SK-N-MC (cell line): ENCODE results near the gene CCDC13.
"Not testable (repeated sequence)": the region's sequence is repeated elsewhere in the genome, so short reads cannot be mapped to it uniquely, and the experiment has no call there.

Source experiments
- EZH2 ChIP-seq: fragments of 200-600 bp; sonication (generic); IDR thresholded peaks from one replicate; pipeline ENCODE4 v1.6.1; 2017; ENCODE audit warnings: antibody characterized with exemption
- FOXP2 ChIP-seq: optimal IDR thresholded peaks from 2 replicates; pipeline ENCODE3; 2011; ENCODE audit warnings: mild to moderate bottlenecking, moderate library complexity; ENCODE audit not compliant: insufficient read depth; ENCODE audit errors: extremely low read length, control extremely low read depth
- POLR2AphosphoS5 ChIP-seq: IDR thresholded peaks from 2 replicates; pipeline ENCODE4 v1.6.1; 2012; ENCODE audit warnings: mild to moderate bottlenecking, low read depth, low read length, borderline replicate concordance

- not testable (repeated sequence) for TF ChIP-seq POLR2AphosphoS5, EZH2, FOXP2
Observed at GRCh38 chr3:42811118-42811883, 38.2 kb upstream of the CCDC13 start.
